OCI-LY1 (cell line): Measurements from ENCODE around the gene FZR1.

Experiments used
- H2AFZ ChIP-seq: fragments of 200-600 bp; sonication (generic), shearing (Covaris generic); 2 replicates; pipeline ENCODE4 v1.6.0; 2014; ENCODE audit warnings: antibody characterized with exemption, mild to moderate bottlenecking, low read length
- H3F3A ChIP-seq: fragments of 200-600 bp; sonication (generic), shearing (Covaris generic); 2 replicates; pipeline ENCODE4 v1.6.0; 2014; ENCODE audit warnings: mild to moderate bottlenecking, antibody characterized with exemption, low read length, moderate library complexity; ENCODE audit not compliant: insufficient read depth
- H3K27ac ChIP-seq: fragments of 200-600 bp; sonication (generic); 2 replicates; pipeline ENCODE4 v1.5.1; 2014; ENCODE audit warnings: low read length, mixed run types, mild to moderate bottlenecking, low read depth; ENCODE audit not compliant: poor library complexity, severe bottlenecking
- H3K27me3 ChIP-seq: fragments of 200-600 bp; sonication (generic); 2 replicates; pipeline ENCODE4 v1.6.0; 2014; ENCODE audit warnings: antibody characterized with exemption, mild to moderate bottlenecking, low read length, moderate library complexity; ENCODE audit not compliant: insufficient read depth
- H3K36me3 ChIP-seq: fragments of 200-600 bp; sonication (generic); 2 replicates; pipeline ENCODE4 v1.6.1; 2014; ENCODE audit warnings: mild to moderate bottlenecking, antibody characterized with exemption, low read length, moderate library complexity, mixed read lengths; ENCODE audit not compliant: insufficient read depth
- H3K4me1 ChIP-seq: fragments of 200-600 bp; sonication (generic); 2 replicates; pipeline ENCODE4 v1.5.1; 2014; ENCODE audit warnings: mild to moderate bottlenecking, low read length, moderate library complexity; ENCODE audit not compliant: insufficient read depth, severe bottlenecking
- H3K4me2 ChIP-seq: fragments of 200-600 bp; sonication (generic), shearing (Covaris generic); 2 replicates; pipeline ENCODE4 v1.6.1; 2014; ENCODE audit warnings: low read length
- H3K4me3 ChIP-seq: fragments of 200-600 bp; sonication (generic); 2 replicates; pipeline ENCODE4 v1.5.1; 2014; ENCODE audit warnings: low read length, low read depth, mild to moderate bottlenecking, mixed read lengths; ENCODE audit not compliant: poor library complexity, severe bottlenecking
- H3K79me2 ChIP-seq: fragments of 200-600 bp; shearing (Covaris generic); 2 replicates; pipeline ENCODE4 v1.6.1; 2016; ENCODE audit warnings: mixed run types, low read length, mixed read lengths; ENCODE audit not compliant: insufficient read depth
- H3K9ac ChIP-seq: fragments of 200-600 bp; sonication (generic), shearing (Covaris generic); 2 replicates; pipeline ENCODE4 v1.6.1; 2014; ENCODE audit warnings: mild to moderate bottlenecking, low read length, mixed read lengths
- H3K9me2 ChIP-seq: fragments of 200-600 bp; sonication (generic), shearing (Covaris generic); 2 replicates; pipeline ENCODE4 v1.6.1; 2014; ENCODE audit warnings: low read depth, mild to moderate bottlenecking, low read length, mixed read lengths
- H3K9me3 ChIP-seq: fragments of 200-600 bp; shearing (Covaris generic); 2 replicates; pipeline ENCODE4 v1.6.1; 2014; ENCODE audit warnings: low read length, mixed read lengths
- H4K20me1 ChIP-seq: fragments of 200-600 bp; sonication (generic), shearing (Covaris generic); 2 replicates; pipeline ENCODE4 v1.6.0; 2016; ENCODE audit warnings: mild to moderate bottlenecking, low read length; ENCODE audit not compliant: insufficient read depth
- CTCF ChIP-seq: fragments of 200-600 bp; sonication (generic), shearing (Covaris generic); IDR thresholded peaks from 2 replicates; pipeline ENCODE4 v1.5.1; 2017; ENCODE audit warnings: mild to moderate bottlenecking, antibody characterized with exemption, low read length, moderate library complexity, mixed read lengths
- EZH2 ChIP-seq: fragments of 200-600 bp; sonication (generic), shearing (Covaris generic); IDR thresholded peaks from 2 replicates; pipeline ENCODE4 v1.8.0; 2017; ENCODE audit warnings: borderline replicate concordance, mixed run types, mild to moderate bottlenecking, antibody characterized with exemption, low read length, moderate library complexity, mixed read lengths

The FZR1 gene

GRCh38 chr19:3482507-3483225 lies 23.4 kb upstream of the FZR1 start:
- Histone ChIP-seq H3K9ac (no peak overlapping the region), H3K36me3 (no peaks in the 10 kb centered on the region), H3K27me3 (no peaks in the 10 kb centered on the region), H3K79me2 (no peaks in the 10 kb centered on the region), H4K20me1 (no peaks in the 10 kb centered on the region), H3K4me3 (no peak overlapping the region), H3K27ac (no peak overlapping the region), H2AFZ (no peak overlapping the region), H3F3A (no peaks in the 10 kb centered on the region), H3K9me2 (no peaks in the 10 kb centered on the region), H3K4me1 (peaks cover 28% of the 10 kb centered on the region), H3K4me2 (no peak overlapping the region), H3K9me3 (no peaks in the 10 kb centered on the region)
- no peak for TF ChIP-seq EZH2
- no peak for TF ChIP-seq CTCF

DNA sequence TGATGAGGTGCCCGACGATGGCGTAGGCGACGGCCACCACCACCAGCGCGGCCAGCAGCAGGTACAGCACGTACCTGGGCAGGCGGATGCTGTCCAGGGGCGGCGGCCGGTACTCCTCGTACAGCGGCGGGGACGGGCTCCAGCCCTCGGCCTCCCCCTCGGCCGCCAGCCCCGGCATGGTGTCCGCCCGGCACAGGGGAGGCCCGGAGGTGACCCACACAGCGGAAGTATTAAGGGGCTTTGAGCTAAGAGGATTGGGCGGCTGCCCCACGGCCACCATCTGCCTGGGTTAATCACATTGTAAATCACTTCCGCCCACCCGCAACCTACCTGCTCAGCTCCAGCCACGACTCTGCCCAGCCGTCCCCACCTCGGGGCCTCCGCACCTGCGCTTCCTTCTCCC lies 22.9 kb upstream of the FZR1 start, which contains the start of gene SMIM44:
Gene SMIM44 (minus strand): TSS at position 216 of the 403 bp plus-strand sequence. CDS start 38 bp downstream, at position 178.
- Histone ChIP-seq H3K27me3 (no peaks in the 10 kb centered on the region), H2AFZ (no peak within 1 kb of the TSS), H3K9me3 (no peaks in the 10 kb centered on the region), H4K20me1 (no peaks in the 10 kb centered on the region), H3K36me3 (no peaks in the 10 kb centered on the region; the same call in 1 of the 2 replicates), H3K9ac (no peak within 1 kb of the TSS), H3K4me1 (peaks cover 28% of the 10 kb centered on the region), H3F3A (no peaks in the 10 kb centered on the region), H3K9me2 (no peaks in the 10 kb centered on the region), H3K27ac (no peak within 1 kb of the TSS), H3K79me2 (no peaks in the 10 kb centered on the region), H3K4me3 (no peak within 1 kb of the TSS), H3K4me2 (no peak within 1 kb of the TSS)
- TF ChIP-seq EZH2 (no peak), CTCF (no peak)

DNA sequence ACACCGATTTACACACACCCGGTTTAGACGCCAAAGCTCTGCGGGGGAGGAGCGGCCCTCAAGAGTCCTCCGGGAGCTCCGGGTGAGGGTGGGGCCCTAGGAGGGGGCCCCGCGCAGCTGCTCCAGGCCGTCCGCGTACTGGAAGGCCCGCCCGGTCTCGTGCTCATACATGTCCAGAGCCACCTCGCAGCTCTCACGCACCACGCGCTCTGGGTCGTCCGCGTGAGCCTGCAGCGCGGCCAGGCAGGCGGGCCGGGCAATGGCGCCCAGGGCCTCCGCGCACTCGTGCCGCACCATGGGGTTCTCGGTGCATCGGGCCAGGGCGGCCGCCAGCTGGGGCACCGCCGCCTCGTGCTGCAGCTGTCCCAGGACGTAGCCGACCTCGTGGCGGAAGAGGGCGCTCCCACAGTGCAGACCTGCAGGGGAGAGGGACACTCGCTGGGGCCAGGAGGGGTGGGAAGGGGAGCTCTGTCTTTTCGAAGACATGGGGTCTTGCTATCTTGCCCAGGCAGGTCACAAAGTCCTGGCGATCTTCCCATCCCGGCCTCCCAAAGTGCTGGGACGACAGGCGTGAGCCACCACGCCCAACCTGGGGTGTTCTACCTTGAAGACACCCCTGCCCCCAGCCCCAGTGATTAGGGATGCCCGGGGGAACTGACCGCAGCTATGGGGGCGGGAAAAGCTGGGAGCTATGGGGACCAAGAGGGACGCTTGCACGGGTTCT lies 14.6 kb upstream of the FZR1 start:
- H3K4me1 ChIP-seq, result peaks cover 12% of the 10 kb centered on the region
- H3F3A ChIP-seq, result no peaks in the 10 kb centered on the region
- H3K4me3 ChIP-seq, result no peak overlapping the region
- no peaks in the 10 kb centered on the region for H4K20me1 ChIP-seq
- H3K36me3 ChIP-seq, result peaks cover 42% of the 10 kb centered on the region
- H3K27me3 ChIP-seq, result no peaks in the 10 kb centered on the region
- no peaks in the 10 kb centered on the region for H3K79me2 ChIP-seq
- H3K9ac ChIP-seq, result no peak overlapping the region
- no peaks in the 10 kb centered on the region for H3K9me2 ChIP-seq
- no peaks in the 10 kb centered on the region for H3K9me3 ChIP-seq
- no peak overlapping the region for H2AFZ ChIP-seq
- TF ChIP-seq CTCF (no peak), EZH2 (no peak)
- no peak overlapping the region for H3K27ac ChIP-seq
- no peak overlapping the region for H3K4me2 ChIP-seq
